PC-9 (cell line): ENCODE results near the gene TBX15.

ENCODE experiments used
- CTCF ChIP-seq: fragments of 200-600 bp; sonication (generic); conservative IDR thresholded peaks from 2 replicates; pipeline ENCODE4 v1.6.1; 2017; ENCODE audit warnings: mixed run types, antibody characterized with exemption, mild to moderate bottlenecking, moderate library complexity
- EZH2 ChIP-seq: fragments of 200-600 bp; sonication (generic); IDR thresholded peaks from 2 replicates; pipeline ENCODE4 v1.8.0; 2017; ENCODE audit warnings: antibody characterized with exemption, low read depth

- no peak for TF ChIP-seq CTCF
- no peak for TF ChIP-seq EZH2
Measured at GRCh38 chr1:118947790-118948189, 40.4 kb downstream of the TBX15 start.
